Sigmoid colon (tissue), 7 donors: Measurements from ENCODE around the gene SNTG2. TPM values are rescaled to one million over a fixed set of nuclear protein-coding genes. Genes with fewer than 3 reads are reported as not detected.

Experiments used
- DNase-seq: peaks from one replicate; pipeline ENCODE4 v3.0.0-alpha.2; 2019
- H3K27ac ChIP-seq, 4 donors: fragments of 200-600 bp; sonication (generic); one replicate each; pipeline ENCODE4 v1.5.1; 2016 to 2019; ENCODE audit warnings: mild to moderate bottlenecking in 1 of 4
- H3K27me3 ChIP-seq, 3 donors: fragments of 200-600 bp; sonication (generic); one replicate each; pipeline ENCODE4 v1.5.1; 2019; ENCODE audit warnings: mild to moderate bottlenecking in 1 of 3
- H3K36me3 ChIP-seq, 4 donors: fragments of 200-600 bp; sonication (generic); one replicate each; pipeline ENCODE4 v1.5.1; 2016 to 2019
- H3K4me1 ChIP-seq, 4 donors: fragments of 200-600 bp; sonication (generic); one replicate each; pipeline ENCODE4 v1.5.1; 2017 to 2019
- H3K4me3 ChIP-seq, 4 donors: fragments of 200-600 bp; sonication (generic); one replicate each; pipeline ENCODE4 v1.5.1; 2017 to 2019; ENCODE audit warnings: mild to moderate bottlenecking in 2 of 4, moderate library complexity in 1 of 4
- H3K9me3 ChIP-seq, 4 donors: fragments of 200-600 bp in 3 of 4; sonication (generic) in 3 of 4; one replicate each; pipeline versions ENCODE4 v1.5.1 to v1.6.1; 2013 to 2019
- EP300 ChIP-seq, 4 donors: sonication (generic); formaldehyde crosslinking; IDR thresholded peaks; one replicate each; pipeline ENCODE4 v1.6.1; 2017; ENCODE audit warnings: antibody characterized with exemption in 4 of 4
- POLR2A ChIP-seq, 2 donors: fragments of 450-650 bp; IDR thresholded peaks; one replicate each; pipeline ENCODE4 v1.6.1; 2016; ENCODE audit warnings: antibody characterized with exemption in 2 of 2, mild to moderate bottlenecking in 2 of 2, moderate library complexity in 2 of 2
- POLR2AphosphoS5 ChIP-seq, 4 donors: sonication (generic); formaldehyde crosslinking; IDR thresholded peaks; one replicate each; pipeline ENCODE4 v1.6.1; 2017; ENCODE audit warnings: antibody characterized with exemption in 4 of 4
- WGBS, 2 donors: extraction: QIAGEN DNeasy Blood & Tissue Kit; methylation state at CpG; one replicate each; pipeline ENCODE4 v1.1.7; 2013; 5-methylcytosine and 5-hydroxymethylcytosine counted together
- intact Hi-C: fragments of 100-400 bp; cut with DNase I; formaldehyde crosslinking; loops from one replicate; pipeline ENCODE4 v1.15.1; 2023
- polyA plus RNA-seq, 3 donors: library from polyadenylated mRNA; stranded (reverse); fragments of 200-250 nt; gene quantifications; one replicate each; pipeline ENCODE4 v1.2.3, GENCODE V29; 2013
- total RNA-seq, 4 donors: library from RNA; depleted of rRNA; stranded (reverse); fragments of >200 nt; gene quantifications; one replicate each; pipeline ENCODE4 v1.1.0, GENCODE V29; 2016
- TF ChIP-seq, protein P1 (sequence below), 4 experiments: fragments of 450-650 bp in 3 of 4; fragments of 200-600 bp in 1 of 4; IDR thresholded peaks; one replicate each; pipeline ENCODE4 v1.5.1; 2016 to 2019; ENCODE audit warnings: antibody characterized with exemption in 4 of 4, mild to moderate bottlenecking in 3 of 4, moderate library complexity in 2 of 4
- donor health status: healthy with polysubstance abuse.
- donor health status: Bipolar disorder and iron deficiency.
- donor health status: healthy.

The SNTG2 gene
- total and polyA plus RNA-seq, 7 donors = 0.60 to 5.2 (median 1.9) TPM; not detected in 1

DNA sequence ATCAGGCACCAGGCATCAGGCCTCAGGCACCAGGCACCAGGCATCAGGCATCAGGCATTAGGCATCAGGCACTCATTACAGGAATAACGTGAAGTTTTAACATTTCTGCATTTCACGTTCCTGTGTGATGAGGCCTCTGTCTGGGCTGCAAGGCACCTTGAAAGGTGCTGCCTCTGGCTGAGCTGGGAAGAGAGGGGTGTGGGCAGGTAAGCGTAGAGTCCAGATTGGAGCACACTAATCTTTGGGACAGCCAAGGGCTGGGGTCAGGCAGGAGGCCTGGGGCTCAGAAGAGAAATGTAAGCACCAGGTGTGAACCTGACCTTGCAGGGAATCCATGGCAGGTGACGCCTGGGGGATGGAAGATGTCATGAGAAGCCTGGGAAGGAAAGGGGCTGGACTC, 25.3 kb upstream of the SNTG2 start:
- Histone ChIP-seq H3K36me3 (no peaks in the 10 kb centered on the region), H3K9me3 (no peaks in the 10 kb centered on the region), H3K27ac (no peak overlapping the region), H3K4me3 (no peak overlapping the region), H3K27me3 (peaks cover 0 to 2% (median 0%) of the 10 kb centered on the region in 3 donors), H3K4me1 (no peaks in the 10 kb centered on the region)
- intact Hi-C loops = no loop called here
- 81 to 89% methylated on average over 4 of the region's 4 CpGs for WGBS, 2 donors
- no peak for DNase-seq
- TF ChIP-seq POLR2A (IDR thresholded peaks at IDR 0.05) (no peak), EP300 (IDR thresholded peaks at IDR 0.05) (no peak)

DNA sequence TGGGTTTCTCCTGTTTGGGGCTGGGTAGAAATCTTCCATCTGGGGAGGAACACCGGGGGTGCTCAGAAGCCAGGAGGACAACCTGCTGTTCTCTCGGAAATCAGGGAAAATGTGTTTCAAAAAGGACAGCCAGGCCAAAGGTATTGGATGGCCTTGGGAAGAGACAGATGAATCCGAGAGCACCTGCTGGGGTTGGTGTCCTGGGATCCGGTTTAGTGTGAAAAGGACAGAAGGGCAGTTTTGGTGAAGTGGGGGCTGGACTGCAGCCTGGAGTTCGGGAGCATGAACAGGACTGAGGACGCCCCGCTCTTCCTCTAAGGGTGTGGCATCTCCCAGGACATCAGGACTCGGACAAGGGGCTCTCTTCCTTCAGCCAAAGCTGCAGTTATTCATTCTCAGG, 24.9 kb upstream of the SNTG2 start:
- H3K36me3 ChIP-seq = no peaks in the 10 kb centered on the region
- TF ChIP-seq EP300 (IDR thresholded peaks at IDR 0.05) = no peak
- TF ChIP-seq, protein P1, sequence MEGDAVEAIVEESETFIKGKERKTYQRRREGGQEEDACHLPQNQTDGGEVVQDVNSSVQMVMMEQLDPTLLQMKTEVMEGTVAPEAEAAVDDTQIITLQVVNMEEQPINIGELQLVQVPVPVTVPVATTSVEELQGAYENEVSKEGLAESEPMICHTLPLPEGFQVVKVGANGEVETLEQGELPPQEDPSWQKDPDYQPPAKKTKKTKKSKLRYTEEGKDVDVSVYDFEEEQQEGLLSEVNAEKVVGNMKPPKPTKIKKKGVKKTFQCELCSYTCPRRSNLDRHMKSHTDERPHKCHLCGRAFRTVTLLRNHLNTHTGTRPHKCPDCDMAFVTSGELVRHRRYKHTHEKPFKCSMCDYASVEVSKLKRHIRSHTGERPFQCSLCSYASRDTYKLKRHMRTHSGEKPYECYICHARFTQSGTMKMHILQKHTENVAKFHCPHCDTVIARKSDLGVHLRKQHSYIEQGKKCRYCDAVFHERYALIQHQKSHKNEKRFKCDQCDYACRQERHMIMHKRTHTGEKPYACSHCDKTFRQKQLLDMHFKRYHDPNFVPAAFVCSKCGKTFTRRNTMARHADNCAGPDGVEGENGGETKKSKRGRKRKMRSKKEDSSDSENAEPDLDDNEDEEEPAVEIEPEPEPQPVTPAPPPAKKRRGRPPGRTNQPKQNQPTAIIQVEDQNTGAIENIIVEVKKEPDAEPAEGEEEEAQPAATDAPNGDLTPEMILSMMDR (IDR thresholded peaks at IDR 0.05) = no peak
- TF ChIP-seq POLR2A (IDR thresholded peaks at IDR 0.05) = no peak
- no peak for TF ChIP-seq POLR2AphosphoS5 (IDR thresholded peaks at IDR 0.05)

DNA sequence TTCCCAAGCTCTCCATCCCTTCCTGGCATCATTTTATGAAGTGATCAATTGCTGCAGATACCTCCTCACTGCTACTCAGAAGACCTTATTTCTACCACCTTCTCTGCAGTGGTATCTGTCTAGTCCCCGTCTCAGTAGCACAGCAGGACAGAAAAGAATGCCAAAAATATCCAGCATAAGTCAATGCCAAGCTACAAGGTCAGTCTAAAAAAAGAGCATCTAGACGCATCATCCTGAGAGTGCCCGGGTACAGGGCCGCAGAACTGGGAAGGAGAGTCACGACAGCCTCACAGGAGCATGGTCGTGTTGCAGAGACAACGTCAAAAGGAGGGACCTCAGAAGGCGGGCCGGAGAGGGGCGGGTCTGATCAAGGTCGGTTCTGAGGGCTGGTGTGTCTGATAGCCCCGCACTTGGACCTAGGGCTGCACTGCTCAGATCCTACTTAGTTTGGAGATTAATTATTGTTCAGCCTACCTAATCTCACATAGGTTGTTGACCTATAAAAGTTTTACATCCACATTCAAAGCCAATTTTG, 24.3 kb upstream of the SNTG2 start:
- no peak overlapping the region for H3K4me3 ChIP-seq
- H3K36me3 ChIP-seq = no peaks in the 10 kb centered on the region
- no peaks in the 10 kb centered on the region for H3K4me1 ChIP-seq
- H3K27me3 ChIP-seq = peaks cover 0 to 2% (median 0%) of the 10 kb centered on the region in 3 donors
- H3K27ac ChIP-seq = no peak overlapping the region
- WGBS, 2 donors = 79 to 88% methylated on average over 12 of the region's 12 CpGs
- TF ChIP-seq POLR2A (IDR thresholded peaks at IDR 0.05) (no peak), POLR2AphosphoS5 (IDR thresholded peaks at IDR 0.05) (no peak), EP300 (IDR thresholded peaks at IDR 0.05) (no peak)
- TF ChIP-seq, protein P1 (IDR thresholded peaks at IDR 0.05) = no peak
- no peak for DNase-seq
- no peaks in the 10 kb centered on the region for H3K9me3 ChIP-seq
- intact Hi-C loops = no loop called here

More for the DNA sequence above, 24.9 kb upstream of the SNTG2 start:
- no peaks in the 10 kb centered on the region for H3K4me1 ChIP-seq
- peaks cover 0 to 2% (median 0%) of the 10 kb centered on the region in 3 donors for H3K27me3 ChIP-seq
- WGBS, 2 donors = 78 to 84% methylated on average over 8 of the region's 8 CpGs
- no peaks in the 10 kb centered on the region for H3K9me3 ChIP-seq
- no peak for DNase-seq
- H3K4me3 ChIP-seq = no peak overlapping the region
- H3K27ac ChIP-seq = no peak overlapping the region
- intact Hi-C loops = no loop called here

DNA sequence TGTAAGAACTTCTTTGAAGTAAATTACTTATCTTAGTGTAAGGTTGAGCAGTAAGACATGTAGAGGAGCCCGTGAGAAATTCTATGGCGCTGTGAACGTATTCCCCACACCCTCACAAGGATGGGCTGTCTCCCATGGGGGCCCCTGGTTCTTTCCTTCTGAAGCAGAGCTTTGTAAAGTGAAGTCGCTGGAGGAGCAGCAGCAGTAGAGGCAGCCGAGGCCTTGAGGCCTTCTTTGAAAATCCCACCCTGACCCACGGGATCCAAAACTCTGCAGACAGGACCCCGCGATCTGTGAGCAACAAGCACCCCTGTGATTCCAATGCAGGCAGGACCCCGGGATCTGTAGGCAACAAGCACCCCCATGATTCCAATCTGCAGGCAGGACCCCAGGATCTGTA, 23.8 kb upstream of the SNTG2 start:
- H3K27me3 ChIP-seq = peaks cover 0 to 2% (median 0%) of the 10 kb centered on the region in 3 donors
- H3K9me3 ChIP-seq = no peaks in the 10 kb centered on the region
- no peak for DNase-seq
- TF ChIP-seq, protein P1 (IDR thresholded peaks at IDR 0.05) = no peak
- TF ChIP-seq POLR2A (IDR thresholded peaks at IDR 0.05) (no peak), POLR2AphosphoS5 (IDR thresholded peaks at IDR 0.05) (no peak), EP300 (IDR thresholded peaks at IDR 0.05) (no peak)
- no peaks in the 10 kb centered on the region for H3K36me3 ChIP-seq
- H3K4me1 ChIP-seq = no peaks in the 10 kb centered on the region
- intact Hi-C loops = no loop called here
- no peak overlapping the region for H3K27ac ChIP-seq
- 84 to 95% methylated on average over 9 of the region's 9 CpGs for WGBS, 2 donors
- H3K4me3 ChIP-seq = no peak overlapping the region

DNA sequence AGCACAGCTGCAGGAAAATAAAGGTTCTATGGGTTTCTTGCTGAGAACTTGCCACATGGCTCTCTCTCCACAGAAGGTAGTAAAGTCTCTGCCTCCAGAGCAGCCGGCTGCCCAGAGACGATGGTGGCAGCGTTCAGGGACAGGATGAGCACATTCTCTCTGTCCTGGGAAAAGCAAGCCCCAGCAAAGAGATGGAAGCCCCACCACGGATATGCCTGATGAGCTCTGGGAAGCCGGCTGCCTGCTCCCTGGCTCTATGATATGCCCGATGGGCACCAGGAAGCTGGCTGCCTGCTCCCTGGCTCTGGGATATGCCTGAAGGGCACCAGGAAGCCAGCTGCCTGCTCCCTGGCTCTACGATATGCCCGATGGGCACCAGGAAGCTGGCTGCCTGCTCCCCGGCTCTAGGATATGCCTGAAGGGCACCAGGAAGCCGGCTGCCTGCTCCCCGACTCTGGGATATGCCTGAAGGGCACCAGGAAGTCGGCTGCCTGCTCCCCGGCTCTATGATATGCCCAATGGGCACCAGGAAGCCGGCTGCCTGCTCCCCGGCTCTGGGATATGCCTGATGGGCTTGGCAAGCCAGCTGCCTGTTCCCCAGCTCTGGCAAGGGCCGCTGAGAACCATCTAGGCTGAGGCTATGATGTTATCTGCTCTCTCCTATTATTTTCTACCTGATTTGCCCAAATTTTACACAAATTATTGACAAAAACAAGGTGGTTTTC, 21.5 kb upstream of the SNTG2 start:
- TF ChIP-seq, protein P1 (IDR thresholded peaks at IDR 0.05) = no peak
- no peak for TF ChIP-seq POLR2AphosphoS5 (IDR thresholded peaks at IDR 0.05)
- TF ChIP-seq EP300 (IDR thresholded peaks at IDR 0.05) = no peak
- no peak for TF ChIP-seq POLR2A (IDR thresholded peaks at IDR 0.05)
- Histone ChIP-seq H3K4me3 (no peak overlapping the region), H3K27ac (no peak overlapping the region), H3K9me3 (no peaks in the 10 kb centered on the region), H3K27me3 (no peaks in the 10 kb centered on the region), H3K36me3 (no peaks in the 10 kb centered on the region), H3K4me1 (no peaks in the 10 kb centered on the region)
- intact Hi-C loops = no loop called here
- WGBS, 2 donors = 77 to 89% methylated on average over 16 of the region's 16 CpGs
- no peak for DNase-seq
